MCF 10A (cell line): ENCODE results near the gene FBXL20. TPM values are rescaled to one million over a fixed set of nuclear protein-coding genes. Genes with fewer than 3 reads are reported as not detected.

Experiments
- BruUV-seq: library from RNA; stranded (reverse); fragments of 400-500 nt; replicated peaks from 2 replicates; lab custom pipeline; 2021; lab: Mats Ljungman, UMichigan
- CTCF ChIA-PET: fragments of 300-600 bp; sonication (Branson Sonifier 250); formaldehyde crosslinking; extraction: SDS; loops from one replicate; lab custom pipeline; 2021; ENCODE audit warnings: antibody characterized with exemption, inconsistent platforms; lab: Yijun Ruan, JAX
- POLR2A ChIA-PET: fragments of 300-600, 350-650 bp; sonication (Branson Sonifier 250); formaldehyde crosslinking; extraction: SDS; loops from one replicate; lab custom pipeline; 2020; ENCODE audit warnings: antibody characterized with exemption, inconsistent platforms; lab: Yijun Ruan, JAX
- DNase-seq: peaks from one replicate; pipeline ENCODE4 v3.0.0-alpha.2; 2018; ENCODE audit not compliant: unreplicated experiment
- H3K27ac Mint-ChIP-seq: one replicate; pipeline ENCODE4 v1.8.0; 2022; ENCODE audit warnings: mild to moderate bottlenecking, low read depth, mixed read lengths; ENCODE audit not compliant: unreplicated experiment
- H3K27me3 Mint-ChIP-seq: one replicate; pipeline ENCODE4 v1.8.0; 2022; ENCODE audit warnings: mixed read lengths; ENCODE audit not compliant: insufficient read depth, unreplicated experiment
- H3K36me3 Mint-ChIP-seq: one replicate; pipeline ENCODE4 v1.8.0; 2022; ENCODE audit warnings: mild to moderate bottlenecking, moderate library complexity, mixed read lengths; ENCODE audit not compliant: insufficient read depth, unreplicated experiment
- H3K4me1 Mint-ChIP-seq: one replicate; pipeline ENCODE4 v1.8.0; 2022; ENCODE audit warnings: mixed read lengths; ENCODE audit not compliant: insufficient read depth, unreplicated experiment
- H3K4me3 Mint-ChIP-seq: one replicate; pipeline ENCODE4 v1.8.0; 2022; ENCODE audit warnings: mild to moderate bottlenecking, moderate library complexity, mixed read lengths; ENCODE audit not compliant: unreplicated experiment
- H3K9me3 Mint-ChIP-seq: one replicate; pipeline ENCODE4 v1.8.0; 2022; ENCODE audit warnings: mixed read lengths; ENCODE audit not compliant: unreplicated experiment
- CTCF ChIP-seq: fragments of 200-600 bp; IDR thresholded peaks from one replicate; pipeline ENCODE4 v1.8.0; 2022; ENCODE audit warnings: antibody characterized with exemption, mild to moderate bottlenecking; ENCODE audit not compliant: unreplicated experiment
- intact Hi-C: fragments of 100-400 bp; cut with micrococcal nuclease; formaldehyde crosslinking; loops from 2 replicates; pipeline ENCODE4 v1.14.1; 2022
- total RNA-seq: library from RNA; stranded (reverse); gene quantifications from 2 replicates; pipeline ENCODE4 v1.2.3, GENCODE V29; 2022

FBXL20 gene
- total RNA-seq, 1 experiment from 2014 or later, result 13.4 TPM

- BruUV-seq, result no TSS peak
These were observed 196.3 kb downstream of the FBXL20 start for GRCh38 chr17:39205112-39205526.

GRCh38 chr17:39204245-39204644 is 197.2 kb downstream of the FBXL20 start:
- no peak for TF ChIP-seq CTCF
- Mint-ChIP-seq H3K9me3 (no peaks in the 10 kb centered on the region), H3K27me3 (no peaks in the 10 kb centered on the region), H3K36me3 (peaks cover 68% of the 10 kb centered on the region), H3K4me3 (no peak overlapping the region), H3K27ac (no peak overlapping the region), H3K4me1 (peaks cover 37% of the 10 kb centered on the region)
- BruUV-seq, result TSS peak; percentile 1
- no peak for DNase-seq
- intact Hi-C loops, result no loop called here
- POLR2A ChIA-PET, result interaction anchor here (1.0 to 1.4 kb wide), 3 partner anchors 32 to 50 kb away, joined by 3 to 5 read pairs (median 3); no protein-coding TSS in a partner anchor
- CTCF ChIA-PET, result interaction anchor here (1.0 to 13.7 kb wide), 2 partner anchors 36 to 221 kb away, joined by 5 to 485 read pairs; no protein-coding TSS in a partner anchor

More at GRCh38 chr17:39205112-39205526, 196.3 kb downstream of the FBXL20 start:
- intact Hi-C loops, result loop anchor here (5.0 kb wide), 1 partner anchor 197 kb away; the partner anchor contains the start of gene FBXL20
- Mint-ChIP-seq H3K36me3 (peaks cover 61% of the 10 kb centered on the region), H3K4me3 (no peak overlapping the region), H3K27ac (no peak overlapping the region), H3K27me3 (no peaks in the 10 kb centered on the region), H3K4me1 (peaks cover 35% of the 10 kb centered on the region), H3K9me3 (no peaks in the 10 kb centered on the region)
- ChIA-PET POLR2A (interaction anchor here (2.3 to 5.2 kb wide), 3 partner anchors 30 to 40 kb away, joined by 8 to 75 read pairs (median 20); no protein-coding TSS in a partner anchor), CTCF (interaction anchor here (0.6 to 13.7 kb wide), 3 partner anchors 35 to 473 kb away, joined by 4 to 485 read pairs (median 5); no protein-coding TSS in a partner anchor)
- no peak for TF ChIP-seq CTCF
- no peak for DNase-seq

Other genes with a start within 250 kb of the FBXL20 start
- gene PLXDC1, start 250.0 kb downstream of the FBXL20 start, total RNA-seq, result 0.22 and 0.61 TPM in 2 replicates
- gene ARL5C, start 235.5 kb downstream of the FBXL20 start, total RNA-seq, result not detected in 2 replicates
- gene CACNB1, start 204.0 kb downstream of the FBXL20 start, total RNA-seq, result 6.6 and 7.7 TPM in 2 replicates
- gene RPL19, start 201.3 kb downstream of the FBXL20 start, total RNA-seq, result 3,055 and 3,511 TPM in 2 replicates
- 0.47 and 1.2 TPM in 2 replicates for gene STAC2, start 175.7 kb downstream of the FBXL20 start, total RNA-seq
- 59.0 TPM in 2 replicates for gene MED1, start 49.6 kb upstream of the FBXL20 start, total RNA-seq
- gene CDK12, start 59.9 kb upstream of the FBXL20 start, total RNA-seq, result 71.1 and 71.3 TPM in 2 replicates
- not detected in 2 replicates for gene NEUROD2, start 206.3 kb upstream of the FBXL20 start, total RNA-seq
- not detected in 2 replicates for gene PPP1R1B, start 225.3 kb upstream of the FBXL20 start, total RNA-seq
- gene STARD3, start 235.5 kb upstream of the FBXL20 start, total RNA-seq, result 30.1 and 31.1 TPM in 2 replicates